GM19328 (cell line): ENCODE data around the gene APOL3.
"Not testable (repeated sequence)": the region's sequence is repeated elsewhere in the genome, so short reads cannot be mapped to it uniquely, and the experiment has no call there.

Experiments
- ATAC-seq: cut with Tn5 transposase; IDR thresholded peaks from one replicate; pipeline ENCODE4 v1.9.1; 2021; ENCODE audit warnings: mild to moderate bottlenecking, moderate library complexity; ENCODE audit not compliant: unreplicated experiment

Gene APOL3

GRCh38 chr22:36160499-36160942 is at the start of gene APOL3:
Gene APOL3, minus strand, starts transcription at chr22:36160755. Its CDS starts 11,700 bp downstream, at chr22:36149055.
- ATAC-seq = no peak

GRCh38 chr22:36210224-36210623 is 49.7 kb upstream of the APOL3 start:
- ATAC-seq = no peak

GRCh38 chr22:36209488-36209908 is 48.9 kb upstream of the APOL3 start:
- ATAC-seq = not testable (repeated sequence)

GRCh38 chr22:36208914-36209313 is 48.4 kb upstream of the APOL3 start:
- ATAC-seq = no peak

- ATAC-seq = no peak
Observed at GRCh38 chr22:36208162-36208765, 47.7 kb upstream of the APOL3 start.

- ATAC-seq = no peak
Observed at GRCh38 chr22:36206255-36206654, 45.7 kb upstream of the APOL3 start.

- ATAC-seq = not testable (repeated sequence)
Observed at GRCh38 chr22:36205573-36205972, 45.0 kb upstream of the APOL3 start.

GRCh38 chr22:36204632-36205015 is 44.1 kb upstream of the APOL3 start:
- ATAC-seq = no peak

- no peak for ATAC-seq
Observed at GRCh38 chr22:36204001-36204631, 43.6 kb upstream of the APOL3 start.

GRCh38 chr22:36203441-36203840 is 42.9 kb upstream of the APOL3 start:
- not testable (repeated sequence) for ATAC-seq

- not testable (repeated sequence) for ATAC-seq
Observed at GRCh38 chr22:36202906-36203305, 42.4 kb upstream of the APOL3 start.

- ATAC-seq = no peak
Observed at GRCh38 chr22:36201630-36202319, 41.2 kb upstream of the APOL3 start, which contains the start of gene APOL4. Gene APOL4, minus strand, starts transcription at chr22:36201809. Its CDS starts 75 bp downstream, at chr22:36201734.

- not testable (repeated sequence) for ATAC-seq
Observed at GRCh38 chr22:36201025-36201424, 40.5 kb upstream of the APOL3 start.

GRCh38 chr22:36199001-36199551 is 38.5 kb upstream of the APOL3 start:
- no peak for ATAC-seq

- no peak for ATAC-seq
Observed at GRCh38 chr22:36198536-36198935, 38.0 kb upstream of the APOL3 start.

- no peak for ATAC-seq
Observed at GRCh38 chr22:36197514-36198146, 37.1 kb upstream of the APOL3 start.

GRCh38 chr22:36197065-36197440 is 36.5 kb upstream of the APOL3 start:
- ATAC-seq = no peak

GRCh38 chr22:36196254-36197064 is 35.9 kb upstream of the APOL3 start:
- no peak for ATAC-seq

GRCh38 chr22:36194971-36195370 is 34.4 kb upstream of the APOL3 start:
- no peak for ATAC-seq

- ATAC-seq = no peak
Observed at GRCh38 chr22:36194385-36194784, 33.8 kb upstream of the APOL3 start.
